CD14-positive monocyte (primary cell): Measurements from ENCODE around the gene BTBD9. TPM values are rescaled to one million over a fixed set of nuclear protein-coding genes. Genes with fewer than 3 reads are reported as not detected.

Source experiments
- DNase-seq, 3 donors: peaks; one replicate each; pipeline ENCODE4 v3.0.0-alpha.2; 2011 to 2022
- H2AFZ ChIP-seq: 2 replicates; pipeline ENCODE4 v1.6.0; 2012; ENCODE audit warnings: mild to moderate bottlenecking, low read depth, low read length, inconsistent platforms; ENCODE audit not compliant: insufficient read depth, poor library complexity, severe bottlenecking
- H3K27ac ChIP-seq, 2 donors: 1 replicate in 1 of 2; 2 replicates in 1 of 2; pipeline ENCODE4 v1.5.1; 2012 to 2013; ENCODE audit warnings: low read length in 2 of 2, control low read depth in 1 of 2, inconsistent platforms in 1 of 2, low read depth in 1 of 2, mild to moderate bottlenecking in 1 of 2
- H3K27me3 ChIP-seq, 2 donors: one replicate each; pipeline versions ENCODE4 v1.6.0 to v1.6.1; 2011 to 2013; ENCODE audit warnings: low read length in 2 of 2; ENCODE audit not compliant: control insufficient read depth in 2 of 2, insufficient read depth in 2 of 2
- H3K36me3 ChIP-seq, 2 donors: replicated peaks in 1 of 2; 1 replicate in 1 of 2; 2 replicates in 1 of 2; pipeline versions ENCODE4 v1.5.1 to v1.6.1; 2012 to 2013; ENCODE audit warnings: low read length in 2 of 2, control low read depth in 1 of 2, inconsistent platforms in 1 of 2, mild to moderate bottlenecking in 1 of 2; ENCODE audit not compliant: insufficient read depth in 2 of 2, control insufficient read depth in 1 of 2
- H3K4me1 ChIP-seq, 2 donors: 1 replicate in 1 of 2; 2 replicates in 1 of 2; pipeline versions ENCODE4 v1.5.1 to v1.6.1; 2012 to 2013; ENCODE audit warnings: low read length in 2 of 2, control low read depth in 1 of 2, inconsistent platforms in 1 of 2, mild to moderate bottlenecking in 1 of 2, moderate library complexity in 1 of 2; ENCODE audit not compliant: insufficient read depth in 2 of 2, control insufficient read depth in 1 of 2
- H3K4me2 ChIP-seq: replicated peaks from 2 replicates; pipeline ENCODE3; 2012; ENCODE audit warnings: low read length, moderate library complexity, mild to moderate bottlenecking; ENCODE audit not compliant: poor library complexity, severe bottlenecking; ENCODE audit errors: extremely low read depth
- H3K4me3 ChIP-seq, 3 experiments: fragments of 200-600 bp in 1 of 3; sonication (generic) in 1 of 3; replicated peaks in 1 of 3; 1 replicate in 2 of 3; 2 replicates in 1 of 3; pipeline ENCODE4 v1.5.1; 2011 to 2013; ENCODE audit warnings: low read length in 3 of 3, mild to moderate bottlenecking in 3 of 3, control low read depth in 2 of 3, low read depth in 2 of 3, inconsistent platforms in 1 of 3, moderate library complexity in 1 of 3
- H3K79me2 ChIP-seq: 2 replicates; pipeline ENCODE4 v1.6.0; 2012; ENCODE audit warnings: mild to moderate bottlenecking, control low read depth, inconsistent platforms, low read length, moderate library complexity; ENCODE audit not compliant: insufficient read depth
- H3K9ac ChIP-seq: 2 replicates; pipeline ENCODE4 v1.6.0; 2017; ENCODE audit warnings: low read length, mild to moderate bottlenecking; ENCODE audit not compliant: insufficient read depth, poor library complexity, severe bottlenecking
- H3K9me3 ChIP-seq, 2 donors: replicated peaks in 1 of 2; 1 replicate in 1 of 2; 2 replicates in 1 of 2; pipeline versions ENCODE4 v1.5.1 to v1.6.1; 2012 to 2013; ENCODE audit warnings: low read length in 2 of 2, control low read depth in 1 of 2; ENCODE audit not compliant: control insufficient read depth in 1 of 2, insufficient read depth in 1 of 2
- H4K20me1 ChIP-seq: 2 replicates; pipeline ENCODE4 v1.6.0; 2012; ENCODE audit warnings: mild to moderate bottlenecking, low read length, control low read depth, moderate library complexity; ENCODE audit not compliant: insufficient read depth
- H3K27ac Mint-ChIP-seq, 7 donors: one replicate each; pipeline ENCODE4 v1.8.0; 2020; ENCODE audit warnings: mild to moderate bottlenecking in 7 of 7, mixed read lengths in 7 of 7, moderate library complexity in 6 of 7, inconsistent platforms in 2 of 7
- H3K27me3 Mint-ChIP-seq, 3 donors: one replicate each; pipeline ENCODE4 v1.8.0; 2021 to 2022; ENCODE audit warnings: low read depth in 3 of 3, mild to moderate bottlenecking in 3 of 3, mixed read lengths in 3 of 3, moderate library complexity in 3 of 3, inconsistent platforms in 1 of 3
- H3K36me3 Mint-ChIP-seq, 2 donors: one replicate each; pipeline ENCODE4 v1.8.0; 2020; ENCODE audit warnings: mixed read lengths in 2 of 2, inconsistent platforms in 1 of 2, mild to moderate bottlenecking in 1 of 2
- H3K4me1 Mint-ChIP-seq: one replicate; pipeline ENCODE4 v1.8.0; 2020; ENCODE audit warnings: mild to moderate bottlenecking, mixed read lengths
- H3K4me3 Mint-ChIP-seq, 2 donors: one replicate each; pipeline ENCODE4 v1.8.0; 2020; ENCODE audit warnings: mild to moderate bottlenecking in 2 of 2, mixed read lengths in 2 of 2, moderate library complexity in 1 of 2
- H3K9me3 Mint-ChIP-seq, 7 donors: one replicate each; pipeline ENCODE4 v1.8.0; 2020 to 2022; ENCODE audit warnings: mixed read lengths in 7 of 7, mild to moderate bottlenecking in 6 of 7, moderate library complexity in 6 of 7, inconsistent platforms in 2 of 7
- CTCF ChIP-seq: fragments of 200-600 bp; IDR thresholded peaks from one replicate; pipeline ENCODE4 v1.8.0; 2022; ENCODE audit warnings: antibody characterized with exemption, mild to moderate bottlenecking
- WGBS: methylation state at CpG from one replicate; pipeline ENCODE4 v1.1.5; 2013; ENCODE audit warnings: missing lambda C conversion rate; ENCODE audit not compliant: insufficient coverage; 5-methylcytosine and 5-hydroxymethylcytosine counted together
- intact Hi-C, 2 donors: fragments of 100-400 bp; cut with micrococcal nuclease; formaldehyde crosslinking; loops; one replicate each; pipeline versions ENCODE4 v1.15.0 to v1.15.1; 2023
- polyA plus RNA-seq, 3 donors: library from polyadenylated mRNA; depleted of rRNA in 1 of 3; unstranded in 2 of 3; stranded (reverse) in 1 of 3; fragments of 300-500 nt in 2 of 3; fragments of >200 nt in 1 of 3; fragmentation: Illumina TruSeq in 2 of 3; gene quantifications; 1 replicate in 2 of 3; 2 replicates in 1 of 3; pipeline ENCODE4 v1.2.3, GENCODE V29; 2012 to 2021

Gene BTBD9
- polyA plus RNA-seq, 3 donors, result 5.2 to 7.5 (median 6.2) TPM

- Histone ChIP-seq H3K4me1 (no peaks in the 10 kb centered on the region), H3K79me2 (no peaks in the 10 kb centered on the region), H3K9me3 (peaks cover 17 to 33% of the 10 kb centered on the region in 2 donors), H3K27ac (no peak overlapping the region), H3K36me3 (peaks cover 0 to 5% of the 10 kb centered on the region in 2 donors), H3K27me3 (no peaks in the 10 kb centered on the region), H3K4me3 (no peak overlapping the region), H2AFZ (no peak overlapping the region), H4K20me1 (no peaks in the 10 kb centered on the region), H3K4me2 (no peak overlapping the region), H3K9ac (no peak overlapping the region)
- DNase-seq, result no peak
- Mint-ChIP-seq H3K9me3 (peaks cover 10 to 32% (median 24%) of the 10 kb centered on the region in 7 donors), H3K27ac (no peak overlapping the region), H3K27me3 (peaks cover 0 to under 1% (median 0%) of the 10 kb centered on the region in 3 donors), H3K36me3 (peaks cover 17 to 18% of the 10 kb centered on the region in 2 donors), H3K4me3 (no peak overlapping the region), H3K4me1 (no peaks in the 10 kb centered on the region)
- intact Hi-C loops, result no loop called here
- WGBS, result 100% methylated on average over 1 of the region's 5 CpGs
- TF ChIP-seq CTCF, result no peak
Measured at GRCh38 chr6:38337819-38338465, 301.8 kb downstream of the BTBD9 start.

DNA sequence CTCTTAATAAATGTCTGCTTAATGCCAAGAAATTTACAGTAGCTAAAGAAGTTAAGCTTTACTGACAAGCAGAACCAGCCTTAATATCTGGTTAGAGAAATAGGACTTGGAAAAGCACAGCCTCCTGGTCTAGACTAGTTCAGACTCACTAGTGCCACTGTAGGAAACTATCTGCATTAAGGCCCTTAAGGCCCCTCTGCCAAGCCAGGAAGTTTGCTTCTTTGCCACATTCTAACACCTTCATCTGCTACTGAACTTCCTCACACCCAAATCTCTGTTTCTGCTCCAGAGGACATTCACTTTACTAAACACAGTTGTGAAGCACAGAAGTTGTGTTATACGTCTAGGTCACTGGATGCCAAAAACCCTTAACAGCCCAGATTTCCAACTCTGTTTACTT is 302.8 kb downstream of the BTBD9 start:
- Mint-ChIP-seq H3K9me3 (peaks cover 10 to 32% (median 24%) of the 10 kb centered on the region in 7 donors), H3K4me1 (no peaks in the 10 kb centered on the region), H3K36me3 (peaks cover 13 to 15% of the 10 kb centered on the region in 2 donors), H3K4me3 (no peak overlapping the region), H3K27me3 (peaks cover 0 to 2% (median 0%) of the 10 kb centered on the region in 3 donors), H3K27ac (no peak overlapping the region)
- no peaks in the 10 kb centered on the region for H3K36me3 ChIP-seq
- no peaks in the 10 kb centered on the region for H3K27me3 ChIP-seq
- no peaks in the 10 kb centered on the region for H3K4me1 ChIP-seq
- no peak overlapping the region for H3K4me2 ChIP-seq
- TF ChIP-seq CTCF, result no peak
- H2AFZ ChIP-seq, result no peak overlapping the region
- no peaks in the 10 kb centered on the region for H4K20me1 ChIP-seq
- 100% methylated on average over 1 of the region's 1 CpG for WGBS
- intact Hi-C loops, result no loop called here
- no peak overlapping the region for H3K27ac ChIP-seq
- H3K79me2 ChIP-seq, result no peaks in the 10 kb centered on the region
- no peak for DNase-seq
- no peak overlapping the region for H3K9ac ChIP-seq
- H3K4me3 ChIP-seq, result no peak overlapping the region
- H3K9me3 ChIP-seq, result peaks cover 17 to 33% of the 10 kb centered on the region in 2 donors
